Activated CD8-positive, alpha-beta memory T cell treated with anti-CD3 and anti-CD28 coated beads, Interleukin-2, amount 50 U/mL, for 24 hours (primary cell): ENCODE measurements around the gene PRMT1.
"Not testable (repeated sequence)": the region's sequence is repeated elsewhere in the genome, so short reads cannot be mapped to it uniquely, and the experiment has no call there.

ENCODE experiments used
- DNase-seq: peaks from one replicate; pipeline ENCODE4 v3.0.0-alpha.2; 2020; ENCODE audit errors: extremely low read depth

The PRMT1 gene

GRCh38 chr19:49677231-49677900 is at the start of gene PRMT1:
Gene PRMT1, plus strand, starts transcription at chr19:49677271. Its CDS starts 10 bp downstream, at chr19:49677281.
- DNase-seq, result no peak

DNA sequence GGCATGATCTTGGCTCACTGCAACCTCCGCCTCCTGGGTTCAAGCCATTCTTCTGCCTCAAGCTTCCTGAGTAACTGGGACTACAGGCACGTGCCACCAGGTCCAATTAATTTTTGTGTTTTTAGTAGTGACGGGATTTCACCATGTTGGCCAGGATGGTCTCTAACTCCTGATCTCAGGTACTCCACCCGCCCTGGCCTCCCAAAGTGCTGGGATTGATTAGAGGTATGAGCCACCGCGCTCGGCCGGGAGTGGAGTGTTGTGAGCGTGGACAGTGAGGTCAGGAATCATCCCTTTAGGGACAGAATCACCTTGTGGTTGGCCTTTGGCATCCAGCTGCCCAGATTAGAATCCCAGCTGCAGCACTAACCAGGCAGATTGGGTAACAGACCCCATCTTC is 47.4 kb upstream of the PRMT1 start:
- no peak for DNase-seq

DNA sequence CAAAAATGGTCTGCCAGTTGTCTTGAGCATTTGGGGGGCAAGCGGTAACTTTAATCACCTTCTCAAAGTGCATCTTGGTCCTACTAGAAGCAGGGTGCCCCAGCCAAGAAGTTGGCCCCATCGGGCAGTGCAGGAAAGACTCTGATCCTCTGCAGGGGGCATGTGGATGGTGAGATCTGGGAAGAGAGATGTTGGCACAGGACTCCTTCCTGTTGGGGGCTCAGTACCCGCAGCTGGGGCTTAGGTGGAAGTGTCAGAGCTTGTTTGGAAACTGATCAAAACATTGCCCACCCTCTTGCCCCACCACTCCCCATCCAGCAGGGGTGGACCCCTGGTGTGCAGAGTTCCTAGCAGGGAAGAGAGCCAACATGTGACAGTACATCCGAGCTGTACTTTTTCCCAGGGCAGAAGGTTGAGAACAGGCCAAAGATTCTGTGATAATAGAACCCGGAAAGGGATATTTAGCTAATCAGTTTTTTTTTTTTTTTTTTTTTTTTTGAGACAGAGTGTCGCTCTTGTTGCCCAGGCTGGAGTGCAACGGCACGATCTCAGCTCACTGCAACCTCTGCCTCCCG is 46.0 kb upstream of the PRMT1 start:
- DNase-seq, result no peak

GRCh38 chr19:49631610-49632192 is 45.4 kb upstream of the PRMT1 start:
- DNase-seq, result no peak

GRCh38 chr19:49632576-49632975 is 44.5 kb upstream of the PRMT1 start:
- DNase-seq, result no peak

- DNase-seq, result not testable (repeated sequence)
Observed at GRCh38 chr19:49633273-49633672, 43.8 kb upstream of the PRMT1 start.

GRCh38 chr19:49635530-49636232 is 41.4 kb upstream of the PRMT1 start:
- DNase-seq, result no peak

DNA sequence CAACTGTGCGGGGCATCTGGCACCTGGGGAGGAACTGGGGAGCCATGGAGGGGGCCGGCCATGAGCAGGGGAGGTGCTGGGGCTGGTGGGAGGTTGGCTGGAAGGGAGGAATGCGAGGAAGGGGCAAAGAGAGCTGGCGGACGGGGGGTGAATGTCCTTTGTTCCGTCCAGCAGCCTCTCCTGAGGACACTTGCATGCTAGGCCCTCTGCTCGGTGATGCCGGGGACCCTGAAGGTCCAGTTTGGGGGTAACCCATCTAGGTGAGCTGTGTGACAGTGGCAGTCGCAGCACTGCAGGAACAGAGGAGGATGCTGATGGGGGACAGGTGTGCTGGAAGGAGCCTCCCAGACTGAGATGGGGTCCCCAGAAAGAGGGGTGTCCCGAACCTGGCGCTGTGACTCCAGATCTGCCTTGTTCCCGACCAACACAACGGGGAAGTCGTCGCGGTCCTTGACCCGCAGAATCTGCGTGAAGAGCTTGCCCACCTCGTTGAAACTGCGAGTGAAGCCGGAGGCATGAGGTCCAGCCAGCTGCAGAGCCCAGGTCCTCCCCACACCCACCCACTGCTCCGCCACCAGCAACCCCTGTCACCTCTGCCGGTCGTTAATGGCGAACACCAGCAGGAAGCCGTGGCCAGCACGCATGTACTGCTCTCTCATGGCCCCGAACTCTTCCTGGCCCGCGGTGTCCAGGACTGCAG is 40.7 kb upstream of the PRMT1 start:
- no peak for DNase-seq

DNA sequence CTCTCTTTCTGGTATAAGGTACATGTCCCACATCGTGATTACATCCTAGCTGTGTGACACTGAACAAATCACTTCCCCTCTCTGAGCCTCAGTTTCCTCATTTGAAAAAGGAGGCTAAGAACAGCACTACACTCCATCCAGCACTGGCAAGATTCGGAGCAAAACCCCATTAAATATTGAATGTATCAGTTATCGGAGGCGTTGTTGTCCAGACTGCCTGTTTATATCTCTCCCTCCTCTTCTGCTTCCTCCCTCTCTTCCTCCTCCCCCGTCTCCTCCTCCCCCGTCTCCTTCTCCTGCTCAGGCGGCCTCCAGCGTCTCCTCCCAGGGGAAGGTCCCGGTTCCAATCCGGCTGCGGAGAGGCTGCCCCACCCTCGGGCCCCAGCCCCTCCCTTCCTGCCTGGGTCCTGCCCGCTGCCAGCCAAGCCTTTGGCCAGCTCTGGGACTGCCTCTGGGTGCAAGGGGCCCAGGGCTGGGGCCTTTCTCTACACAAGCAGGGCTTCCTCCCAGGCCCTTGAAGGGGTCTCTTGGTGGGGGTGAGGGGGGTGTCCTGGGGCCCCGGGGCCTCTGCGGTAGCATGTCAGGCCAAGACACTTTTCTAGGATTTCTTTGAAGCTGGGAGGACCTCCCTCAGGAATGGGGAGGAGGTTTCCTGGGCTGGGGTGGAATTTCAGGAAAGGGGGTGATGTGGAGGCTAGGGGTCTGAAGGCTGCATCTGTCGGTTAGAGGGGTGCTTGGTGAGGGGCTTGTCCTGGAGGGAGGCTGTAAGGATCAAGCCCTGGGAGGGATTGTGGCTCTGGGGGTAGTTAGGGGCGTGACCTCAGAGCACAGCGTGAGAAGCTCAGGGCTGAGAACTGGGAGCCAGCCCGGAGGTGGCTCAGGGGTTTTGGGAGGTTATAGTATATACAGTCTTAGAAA is 39.0 kb upstream of the PRMT1 start:
- DNase-seq, result no peak

DNA sequence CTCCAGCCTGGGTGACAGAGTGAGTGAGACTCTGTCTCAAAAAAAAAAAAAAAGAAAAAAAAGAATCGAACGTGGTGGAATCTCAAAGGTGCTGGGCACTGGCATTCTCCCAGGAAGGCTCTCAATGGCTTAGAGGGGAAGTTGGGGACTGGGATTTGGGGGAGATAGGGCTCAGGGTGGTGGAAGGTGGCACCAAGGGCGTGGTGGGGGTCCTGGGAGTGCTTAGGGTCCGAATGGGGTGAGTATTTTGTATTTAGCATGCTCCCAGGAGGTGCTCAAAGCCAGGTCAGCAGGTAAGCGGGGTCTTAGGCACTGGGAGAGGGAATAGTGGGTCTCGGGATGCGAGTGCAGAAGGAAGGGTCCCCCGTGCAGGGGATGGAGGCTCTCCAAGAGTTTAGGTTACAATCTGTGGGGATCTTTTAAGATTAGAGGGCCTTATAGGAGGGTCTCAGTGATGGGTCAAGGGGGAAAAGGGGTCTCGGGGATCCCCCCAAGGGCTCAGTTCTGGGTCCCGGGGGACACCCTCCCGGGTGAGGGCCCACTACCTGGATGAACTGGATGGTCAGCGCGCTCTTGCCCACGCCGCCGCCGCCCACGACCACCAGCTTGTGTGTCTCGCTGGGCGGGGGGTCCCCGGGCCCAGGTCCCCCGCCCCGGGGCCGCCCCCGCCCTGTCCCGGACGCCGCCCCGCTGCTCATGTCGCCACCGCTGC is 37.5 kb upstream of the PRMT1 start:
- no peak for DNase-seq

- DNase-seq, result peak; percentile 100
Observed at GRCh38 chr19:49640113-49640898, 36.8 kb upstream of the PRMT1 start, which contains the start of gene RRAS. Gene RRAS, minus strand, starts transcription at chr19:49640143. Its CDS starts 45 bp downstream, at chr19:49640098.

- DNase-seq, result peak; percentile 96
Observed at GRCh38 chr19:49641688-49642491, 35.2 kb upstream of the PRMT1 start, which contains the start of gene SCAF1. Gene SCAF1, plus strand, starts transcription at chr19:49642209. Its CDS starts 2,818 bp downstream, at chr19:49645027.

GRCh38 chr19:49642492-49643035 is 34.5 kb upstream of the PRMT1 start:
- DNase-seq, result no peak

- DNase-seq, result no peak
Observed at GRCh38 chr19:49643466-49643865, 33.6 kb upstream of the PRMT1 start.

DNA sequence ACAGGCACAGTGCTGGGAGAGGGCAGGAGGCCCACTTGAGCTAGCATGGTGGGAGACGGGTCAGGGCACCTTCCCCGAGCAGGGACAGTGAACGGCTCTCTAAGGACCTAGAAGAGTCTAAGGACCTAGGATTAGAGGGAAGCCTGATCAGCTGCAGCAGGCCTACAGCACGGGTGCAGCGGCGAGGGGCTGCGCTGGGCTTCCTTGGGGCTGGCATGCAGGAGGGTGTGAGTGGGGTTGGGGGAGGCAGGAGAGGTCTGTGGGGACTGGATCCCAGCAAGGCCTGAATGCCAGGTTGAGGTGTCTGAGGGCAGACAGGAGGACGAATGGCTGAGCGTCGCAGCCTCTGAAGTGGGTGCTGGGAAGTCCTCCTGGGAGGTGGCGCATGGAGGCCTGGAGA is 31.5 kb upstream of the PRMT1 start:
- DNase-seq, result no peak

- no peak for DNase-seq
Observed at GRCh38 chr19:49645995-49646394, 31.1 kb upstream of the PRMT1 start.

- DNase-seq, result no peak
Observed at GRCh38 chr19:49646586-49646985, 30.5 kb upstream of the PRMT1 start.
